GM18498 (cell line): Measurements from ENCODE around the gene LEMD3.

ENCODE experiments used
- ATAC-seq: cut with Tn5 transposase; IDR thresholded peaks from one replicate; pipeline ENCODE4 v1.9.1; 2021; ENCODE audit warnings: mild to moderate bottlenecking, moderate library complexity; ENCODE audit not compliant: unreplicated experiment

Gene LEMD3

GRCh38 chr12:65204886-65205525, 35.6 kb downstream of the LEMD3 start:
- ATAC-seq, result no peak

- peak; percentile 80 for ATAC-seq
Measured at GRCh38 chr12:65205886-65206285, 36.5 kb downstream of the LEMD3 start.

GRCh38 chr12:65208125-65208524, 38.7 kb downstream of the LEMD3 start:
- ATAC-seq, result no peak

GRCh38 chr12:65208964-65209654, 39.7 kb downstream of the LEMD3 start:
- no peak for ATAC-seq

GRCh38 chr12:65209655-65210043, 40.3 kb downstream of the LEMD3 start:
- peak; percentile 70 for ATAC-seq

- no peak for ATAC-seq
Measured at GRCh38 chr12:65217086-65217485, 47.7 kb downstream of the LEMD3 start.

- no peak for ATAC-seq
Measured at GRCh38 chr12:65220761-65221160, 51.4 kb downstream of the LEMD3 start.

GRCh38 chr12:65229441-65229840, 60.1 kb downstream of the LEMD3 start:
- no peak for ATAC-seq

- ATAC-seq, result no peak
Measured at GRCh38 chr12:65232476-65233077, 63.2 kb downstream of the LEMD3 start.

GRCh38 chr12:65237153-65237552, 67.8 kb downstream of the LEMD3 start:
- ATAC-seq, result no peak

- no peak for ATAC-seq
Measured at GRCh38 chr12:65238609-65239008, 69.2 kb downstream of the LEMD3 start.

- ATAC-seq, result no peak
Measured at GRCh38 chr12:65248656-65249633, 79.6 kb downstream of the LEMD3 start.

GRCh38 chr12:65252515-65252914, 83.1 kb downstream of the LEMD3 start:
- ATAC-seq, result no peak

- ATAC-seq, result no peak
Measured at GRCh38 chr12:65257986-65258385, 88.6 kb downstream of the LEMD3 start.

- ATAC-seq, result no peak
Measured at GRCh38 chr12:65259501-65259900, 90.1 kb downstream of the LEMD3 start.

GRCh38 chr12:65263777-65264176, 94.4 kb downstream of the LEMD3 start:
- ATAC-seq, result no peak

GRCh38 chr12:65266408-65266807, 97.0 kb downstream of the LEMD3 start:
- no peak for ATAC-seq

GRCh38 chr12:65269603-65270002, 100.2 kb downstream of the LEMD3 start:
- no peak for ATAC-seq

GRCh38 chr12:65274602-65275272, 105.4 kb downstream of the LEMD3 start:
- ATAC-seq, result no peak

GRCh38 chr12:65275627-65276026, 106.2 kb downstream of the LEMD3 start:
- no peak for ATAC-seq
